ENCODE measurements around the gene GSTT2. TPM values are rescaled to one million over a fixed set of nuclear protein-coding genes. Genes with fewer than 3 reads are reported as not detected.

GSTT2 gene
- total and polyA plus RNA-seq, 9 of the 15 experiments (the other 6 are each of a cell fraction or from before 2014, with no cell fraction given): not detected

DNA sequence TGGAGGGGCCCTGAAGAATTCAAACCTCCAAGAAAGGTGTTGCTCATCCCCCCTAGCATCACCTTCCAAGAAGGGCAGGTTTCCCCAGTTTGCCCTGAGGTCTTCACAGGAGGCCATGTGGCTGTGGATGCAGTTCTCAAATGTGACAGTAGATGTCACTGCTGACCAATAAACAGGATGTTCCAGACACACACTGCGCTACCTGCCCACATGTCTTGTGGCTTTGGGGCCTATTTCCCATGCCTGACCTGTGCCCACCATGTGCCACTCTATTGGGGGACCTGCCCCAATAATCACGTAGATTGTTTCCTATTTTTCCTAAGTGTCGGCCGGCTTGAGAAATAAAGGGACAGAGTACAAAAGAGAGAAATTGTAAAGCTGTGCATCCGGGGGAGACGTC, 4.5 kb downstream of the GSTT2 start:
- Histone ChIP-seq H3K4me3 (no peak overlapping the region), H3K9ac (ENCODE audit: insufficient read depth in 1 of 2, low read depth in 2 of 2, low read length in 2 of 2) (no peak overlapping the region), H2AFZ (ENCODE audit: low read depth, low read length) (no peak overlapping the region), H3K9me3 (replicated peaks; ENCODE audit: control insufficient read depth, insufficient read depth, low read depth, low read length) (no peaks in the 10 kb centered on the region), H3K4me2 (ENCODE audit: insufficient read depth, low read length) (no peak overlapping the region), H3K79me2 (ENCODE audit: control insufficient read depth, insufficient read depth, low read length) (no peaks in the 10 kb centered on the region), H3K4me1 (replicated peaks in 1 of 2; ENCODE audit: control insufficient read depth in 2 of 2, insufficient read depth in 2 of 2, low read length in 2 of 2) (no peaks in the 10 kb centered on the region), H3K27ac (ENCODE audit: extremely low read depth, low read depth, low read length) (no peak overlapping the region), H3K36me3 (ENCODE audit: control insufficient read depth, insufficient read depth, low read length) (no peaks in the 10 kb centered on the region), H4K20me1 (replicated peaks; ENCODE audit: control insufficient read depth, insufficient read depth, low read length) (no peaks in the 10 kb centered on the region), H3K9me1 (ENCODE audit: control insufficient read depth, insufficient read depth, low read length) (no peaks in the 10 kb centered on the region), H3K27me3 (ENCODE audit: control insufficient read depth in 2 of 2, insufficient read depth in 2 of 2, low read length in 2 of 2) (no peaks in the 10 kb centered on the region)
- intact Hi-C loops (cut with micrococcal nuclease) (no loop called here), in situ Hi-C loops (cut with MboI) (loop anchor here (5.0 kb wide), 1 partner anchor 1337 kb away; no protein-coding TSS in a partner anchor)
- CTCF ChIA-PET (ENCODE audit: low intra/inter-chr PET ratio): no interaction called here
- ATAC-seq (no peak), DNase-seq (ENCODE audit: extremely low read depth in 1 of 4, low spot score in 3 of 4) (no peak), FAIRE-seq (no peak)
- no TSS peak for BruUV-seq (replicated peaks)
- POLR2A ChIA-PET: no interaction called here
- WGBS (ENCODE audit: insufficient coverage, low coverage, missing lambda C conversion rate): no CpG with 5 or more reads among the region's 6 CpGs
- no peak for TF ChIP-seq KLF13 (tag; IDR thresholded peaks at IDR 0.05; ENCODE audit: borderline replicate concordance, low read depth)
- TF ChIP-seq ZSCAN32 (CRISPR knock-in tag; IDR thresholded peaks at IDR 0.05): no peak
- TF ChIP-seq U2AF1 (optimal IDR thresholded peaks at IDR 0.05; ENCODE audit: low read depth, low read length): no peak
- TF ChIP-seq, protein P1, sequence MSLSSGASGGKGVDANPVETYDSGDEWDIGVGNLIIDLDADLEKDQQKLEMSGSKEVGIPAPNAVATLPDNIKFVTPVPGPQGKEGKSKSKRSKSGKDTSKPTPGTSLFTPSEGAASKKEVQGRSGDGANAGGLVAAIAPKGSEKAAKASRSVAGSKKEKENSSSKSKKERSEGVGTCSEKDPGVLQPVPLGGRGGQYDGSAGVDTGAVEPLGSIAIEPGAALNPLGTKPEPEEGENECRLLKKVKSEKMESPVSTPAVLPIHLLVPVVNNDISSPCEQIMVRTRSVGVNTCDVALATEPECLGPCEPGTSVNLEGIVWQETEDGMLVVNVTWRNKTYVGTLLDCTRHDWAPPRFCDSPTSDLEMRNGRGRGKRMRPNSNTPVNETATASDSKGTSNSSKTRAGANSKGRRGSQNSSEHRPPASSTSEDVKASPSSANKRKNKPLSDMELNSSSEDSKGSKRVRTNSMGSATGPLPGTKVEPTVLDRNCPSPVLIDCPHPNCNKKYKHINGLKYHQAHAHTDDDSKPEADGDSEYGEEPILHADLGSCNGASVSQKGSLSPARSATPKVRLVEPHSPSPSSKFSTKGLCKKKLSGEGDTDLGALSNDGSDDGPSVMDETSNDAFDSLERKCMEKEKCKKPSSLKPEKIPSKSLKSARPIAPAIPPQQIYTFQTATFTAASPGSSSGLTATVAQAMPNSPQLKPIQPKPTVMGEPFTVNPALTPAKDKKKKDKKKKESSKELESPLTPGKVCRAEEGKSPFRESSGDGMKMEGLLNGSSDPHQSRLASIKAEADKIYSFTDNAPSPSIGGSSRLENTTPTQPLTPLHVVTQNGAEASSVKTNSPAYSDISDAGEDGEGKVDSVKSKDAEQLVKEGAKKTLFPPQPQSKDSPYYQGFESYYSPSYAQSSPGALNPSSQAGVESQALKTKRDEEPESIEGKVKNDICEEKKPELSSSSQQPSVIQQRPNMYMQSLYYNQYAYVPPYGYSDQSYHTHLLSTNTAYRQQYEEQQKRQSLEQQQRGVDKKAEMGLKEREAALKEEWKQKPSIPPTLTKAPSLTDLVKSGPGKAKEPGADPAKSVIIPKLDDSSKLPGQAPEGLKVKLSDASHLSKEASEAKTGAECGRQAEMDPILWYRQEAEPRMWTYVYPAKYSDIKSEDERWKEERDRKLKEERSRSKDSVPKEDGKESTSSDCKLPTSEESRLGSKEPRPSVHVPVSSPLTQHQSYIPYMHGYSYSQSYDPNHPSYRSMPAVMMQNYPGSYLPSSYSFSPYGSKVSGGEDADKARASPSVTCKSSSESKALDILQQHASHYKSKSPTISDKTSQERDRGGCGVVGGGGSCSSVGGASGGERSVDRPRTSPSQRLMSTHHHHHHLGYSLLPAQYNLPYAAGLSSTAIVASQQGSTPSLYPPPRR (CRISPR knock-in tag; IDR thresholded peaks at IDR 0.05; ENCODE audit: borderline replicate concordance): no peak
- TF ChIP-seq GATAD2A (IDR thresholded peaks at IDR 0.05): no peak
- TF ChIP-seq, protein P2, sequence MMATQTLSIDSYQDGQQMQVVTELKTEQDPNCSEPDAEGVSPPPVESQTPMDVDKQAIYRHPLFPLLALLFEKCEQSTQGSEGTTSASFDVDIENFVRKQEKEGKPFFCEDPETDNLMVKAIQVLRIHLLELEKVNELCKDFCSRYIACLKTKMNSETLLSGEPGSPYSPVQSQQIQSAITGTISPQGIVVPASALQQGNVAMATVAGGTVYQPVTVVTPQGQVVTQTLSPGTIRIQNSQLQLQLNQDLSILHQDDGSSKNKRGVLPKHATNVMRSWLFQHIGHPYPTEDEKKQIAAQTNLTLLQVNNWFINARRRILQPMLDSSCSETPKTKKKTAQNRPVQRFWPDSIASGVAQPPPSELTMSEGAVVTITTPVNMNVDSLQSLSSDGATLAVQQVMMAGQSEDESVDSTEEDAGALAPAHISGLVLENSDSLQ (IDR thresholded peaks at IDR 0.05): no peak
- TF ChIP-seq MNT (conservative IDR thresholded peaks at IDR 0.05): no peak
- TF ChIP-seq, protein P3, sequence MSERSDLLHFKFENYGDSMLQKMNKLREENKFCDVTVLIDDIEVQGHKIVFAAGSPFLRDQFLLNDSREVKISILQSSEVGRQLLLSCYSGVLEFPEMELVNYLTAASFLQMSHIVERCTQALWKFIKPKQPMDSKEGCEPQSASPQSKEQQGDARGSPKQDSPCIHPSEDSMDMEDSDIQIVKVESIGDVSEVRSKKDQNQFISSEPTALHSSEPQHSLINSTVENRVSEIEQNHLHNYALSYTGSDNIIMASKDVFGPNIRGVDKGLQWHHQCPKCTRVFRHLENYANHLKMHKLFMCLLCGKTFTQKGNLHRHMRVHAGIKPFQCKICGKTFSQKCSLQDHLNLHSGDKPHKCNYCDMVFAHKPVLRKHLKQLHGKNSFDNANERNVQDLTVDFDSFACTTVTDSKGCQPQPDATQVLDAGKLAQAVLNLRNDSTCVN (CRISPR knock-in tag; IDR thresholded peaks at IDR 0.05): no peak
- TF ChIP-seq SIN3A (IDR thresholded peaks at IDR 0.05; ENCODE audit: borderline replicate concordance in 2 of 2, control insufficient read depth in 1 of 2, low read depth in 2 of 2, low read length in 2 of 2): no peak
- TF ChIP-seq, protein P4, sequence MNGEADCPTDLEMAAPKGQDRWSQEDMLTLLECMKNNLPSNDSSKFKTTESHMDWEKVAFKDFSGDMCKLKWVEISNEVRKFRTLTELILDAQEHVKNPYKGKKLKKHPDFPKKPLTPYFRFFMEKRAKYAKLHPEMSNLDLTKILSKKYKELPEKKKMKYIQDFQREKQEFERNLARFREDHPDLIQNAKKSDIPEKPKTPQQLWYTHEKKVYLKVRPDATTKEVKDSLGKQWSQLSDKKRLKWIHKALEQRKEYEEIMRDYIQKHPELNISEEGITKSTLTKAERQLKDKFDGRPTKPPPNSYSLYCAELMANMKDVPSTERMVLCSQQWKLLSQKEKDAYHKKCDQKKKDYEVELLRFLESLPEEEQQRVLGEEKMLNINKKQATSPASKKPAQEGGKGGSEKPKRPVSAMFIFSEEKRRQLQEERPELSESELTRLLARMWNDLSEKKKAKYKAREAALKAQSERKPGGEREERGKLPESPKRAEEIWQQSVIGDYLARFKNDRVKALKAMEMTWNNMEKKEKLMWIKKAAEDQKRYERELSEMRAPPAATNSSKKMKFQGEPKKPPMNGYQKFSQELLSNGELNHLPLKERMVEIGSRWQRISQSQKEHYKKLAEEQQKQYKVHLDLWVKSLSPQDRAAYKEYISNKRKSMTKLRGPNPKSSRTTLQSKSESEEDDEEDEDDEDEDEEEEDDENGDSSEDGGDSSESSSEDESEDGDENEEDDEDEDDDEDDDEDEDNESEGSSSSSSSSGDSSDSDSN (IDR thresholded peaks at IDR 0.05; ENCODE audit: borderline replicate concordance in 1 of 2, low read depth in 2 of 2, low read length in 2 of 2): no peak

All from K562 (cell line).